D721Med (cell line): Measurements from ENCODE around the gene NOP53.
"Not testable (repeated sequence)": the region's sequence is repeated elsewhere in the genome, so short reads cannot be mapped to it uniquely, and the experiment has no call there.

Experiments used
- DNase-seq: peaks from one replicate; pipeline ENCODE4 v3.0.0; 2011; ENCODE audit warnings: low spot score; ENCODE audit not compliant: insufficient read length
- FAIRE-seq: peaks from 2 replicates; lab custom pipeline; 2011; peaks lifted over from hg19 to GRCh38; lab: Jason Lieb, UNC
- CTCF ChIP-seq: IDR thresholded peaks from 2 replicates; pipeline ENCODE4 v1.5.1; 2012; ENCODE audit warnings: mild to moderate bottlenecking, control low read depth; ENCODE audit not compliant: insufficient read depth; ENCODE audit errors: missing control alignments

The NOP53 gene

DNA sequence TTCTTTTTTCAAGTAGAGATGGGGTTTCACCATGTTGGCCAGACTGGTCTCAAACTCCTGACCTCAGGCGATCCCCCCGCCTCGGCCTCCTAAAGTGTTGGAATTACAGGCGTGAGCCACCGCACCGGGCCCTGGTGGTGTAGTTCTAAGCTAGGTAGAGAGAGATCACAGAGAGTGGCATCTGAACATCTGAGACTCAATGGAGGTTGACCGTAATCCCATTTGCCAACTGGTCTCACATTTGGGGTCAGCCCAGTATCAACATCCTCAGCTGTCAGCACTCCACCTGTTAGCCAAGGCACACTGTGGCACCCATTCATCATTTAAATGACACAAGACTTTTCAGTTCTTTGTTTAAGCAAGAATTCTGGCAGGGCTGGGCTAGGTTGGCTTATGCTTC, 41.2 kb downstream of the NOP53 start:
- FAIRE-seq (no peak), DNase-seq (no peak)
- no peak for TF ChIP-seq CTCF

DNA sequence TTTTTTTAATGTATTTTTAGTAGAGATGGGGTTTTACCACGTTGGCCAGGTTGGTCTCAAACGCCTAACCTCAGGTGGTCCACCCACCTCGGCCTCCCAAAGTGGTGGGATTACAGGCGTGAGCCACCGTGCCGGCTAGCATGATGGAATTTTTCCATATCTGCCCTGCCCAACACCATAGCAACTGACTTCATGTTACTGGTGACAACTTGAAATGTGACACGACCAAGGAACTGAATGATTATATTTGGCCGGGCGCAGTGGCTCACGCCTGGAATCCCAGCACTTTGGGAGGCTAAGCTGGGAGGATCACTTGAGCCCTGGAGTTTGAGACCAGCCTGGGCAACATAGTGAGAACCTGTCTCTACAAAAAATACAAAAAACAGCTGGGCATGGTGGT, 42.0 kb downstream of the NOP53 start:
- not testable (repeated sequence) for FAIRE-seq

DNA sequence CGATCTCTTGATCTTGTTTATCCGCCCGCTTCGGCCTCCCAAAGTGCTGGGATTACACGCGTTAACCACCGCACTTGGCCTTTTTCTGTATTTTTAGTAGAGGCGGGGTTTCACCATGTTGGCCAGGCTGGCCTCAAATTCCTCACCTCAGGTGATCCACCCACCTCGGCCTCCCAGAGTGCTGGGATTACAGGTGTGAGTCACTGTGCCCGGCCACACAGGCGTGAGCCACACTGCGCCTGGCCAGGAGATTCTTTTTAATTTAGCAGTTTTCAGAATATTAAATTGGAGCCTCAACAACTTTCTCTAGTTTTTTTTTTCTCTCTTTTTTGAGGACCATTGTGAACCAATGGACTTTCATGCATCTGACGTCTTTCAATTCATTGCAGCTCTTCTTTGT, 44.5 kb downstream of the NOP53 start:
- DNase-seq, FAIRE-seq: not testable (repeated sequence)

More for the DNA sequence above, 42.0 kb downstream of the NOP53 start:
- DNase-seq: not testable (repeated sequence)

DNA sequence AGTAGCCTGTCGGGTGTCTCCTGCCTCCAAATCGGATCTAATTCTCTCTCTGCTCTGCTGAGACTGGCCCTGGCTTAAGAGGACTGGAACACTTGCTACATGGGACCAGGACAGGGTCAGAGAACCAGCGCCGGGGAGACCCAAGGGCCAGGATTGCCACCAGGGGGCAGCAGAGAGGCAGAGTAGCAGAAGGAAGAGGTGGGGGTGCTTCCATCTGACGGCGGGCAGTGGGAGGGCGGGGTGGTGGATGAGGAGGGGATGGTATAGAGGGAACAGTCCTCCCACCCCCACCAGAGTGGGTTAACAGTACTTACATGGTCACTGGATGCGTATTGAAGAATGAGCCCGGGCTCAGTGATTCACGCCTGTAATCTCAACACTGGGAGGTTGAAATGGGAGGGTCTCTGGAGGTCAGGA, 45.1 kb downstream of the NOP53 start:
- no peak for FAIRE-seq
- peak; percentile 89 for DNase-seq
- peak; percentile 91 for TF ChIP-seq CTCF

GRCh38 chr19:47792616-47793015, 47.3 kb downstream of the NOP53 start:
- no peak for TF ChIP-seq CTCF
- DNase-seq: no peak
- no peak for FAIRE-seq

DNA sequence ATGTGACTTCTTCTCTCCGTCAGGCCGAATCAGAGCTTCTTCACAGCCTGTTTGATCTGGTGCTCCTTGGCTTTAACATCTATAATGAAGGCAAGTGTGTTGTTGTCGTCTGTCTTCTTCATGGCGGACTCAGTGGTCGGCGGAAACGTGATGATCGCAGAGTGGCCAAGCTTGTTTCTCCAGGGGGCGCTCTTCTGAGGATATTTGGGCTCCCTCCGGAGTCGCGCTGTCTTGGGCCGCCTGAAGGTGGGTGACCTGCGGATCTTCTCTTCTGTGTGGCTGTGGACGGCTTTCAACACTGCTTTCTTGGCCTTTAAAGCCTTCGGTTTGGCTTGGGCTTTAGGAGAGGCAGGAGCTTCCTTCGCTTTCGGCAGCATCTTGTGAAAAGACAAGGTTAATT, 49.2 kb downstream of the NOP53 start:
- TF ChIP-seq CTCF: no peak
- no peak for DNase-seq
- no peak for FAIRE-seq

DNA sequence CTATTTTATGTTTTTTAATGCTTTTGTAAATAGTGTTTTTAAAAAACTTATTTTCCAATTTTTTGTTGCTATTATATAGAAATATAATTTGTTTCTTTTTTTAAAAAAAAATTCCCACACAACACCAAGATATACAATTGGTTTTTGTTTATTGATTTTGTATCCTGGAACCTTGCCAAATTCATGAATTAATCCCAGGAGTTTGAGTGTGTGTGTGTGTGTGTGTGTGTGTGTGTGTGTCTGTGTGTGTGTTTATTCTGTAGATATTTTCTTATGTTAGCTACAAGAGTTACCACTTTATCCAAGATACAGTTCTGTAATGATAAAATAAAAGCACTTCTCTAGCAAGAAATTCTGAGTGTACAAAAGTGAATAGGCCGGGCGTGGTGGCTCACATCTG, 51.4 kb downstream of the NOP53 start:
- TF ChIP-seq CTCF: no peak
- no peak for FAIRE-seq
- no peak for DNase-seq

GRCh38 chr19:47797996-47798903, 52.9 kb downstream of the NOP53 start:
- no peak for TF ChIP-seq CTCF
- DNase-seq (no peak), FAIRE-seq (peak; percentile 77)
